ENCODE results near the gene CYP2D6.

DNA sequence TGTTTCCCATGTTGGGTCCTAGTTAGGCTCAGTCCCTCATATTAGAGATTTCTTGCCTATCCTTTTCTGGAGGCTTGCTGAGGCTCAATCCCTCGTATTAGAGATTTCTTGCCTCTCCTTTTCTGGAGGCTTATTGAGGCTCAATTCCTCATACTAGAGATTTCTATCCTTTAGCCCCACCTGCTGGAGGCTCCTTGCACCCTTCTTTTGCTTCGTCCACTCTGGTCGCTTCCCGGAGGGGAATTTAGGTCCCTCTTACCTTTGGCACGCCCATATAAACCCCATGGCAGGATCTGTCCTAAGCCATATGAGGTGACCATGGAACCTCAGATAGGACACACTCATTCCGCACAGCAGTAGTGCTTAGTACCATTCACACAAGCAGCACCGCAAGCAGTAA lies 15.9 kb downstream of the CYP2D6 start:
- TF ChIP-seq, protein P1, sequence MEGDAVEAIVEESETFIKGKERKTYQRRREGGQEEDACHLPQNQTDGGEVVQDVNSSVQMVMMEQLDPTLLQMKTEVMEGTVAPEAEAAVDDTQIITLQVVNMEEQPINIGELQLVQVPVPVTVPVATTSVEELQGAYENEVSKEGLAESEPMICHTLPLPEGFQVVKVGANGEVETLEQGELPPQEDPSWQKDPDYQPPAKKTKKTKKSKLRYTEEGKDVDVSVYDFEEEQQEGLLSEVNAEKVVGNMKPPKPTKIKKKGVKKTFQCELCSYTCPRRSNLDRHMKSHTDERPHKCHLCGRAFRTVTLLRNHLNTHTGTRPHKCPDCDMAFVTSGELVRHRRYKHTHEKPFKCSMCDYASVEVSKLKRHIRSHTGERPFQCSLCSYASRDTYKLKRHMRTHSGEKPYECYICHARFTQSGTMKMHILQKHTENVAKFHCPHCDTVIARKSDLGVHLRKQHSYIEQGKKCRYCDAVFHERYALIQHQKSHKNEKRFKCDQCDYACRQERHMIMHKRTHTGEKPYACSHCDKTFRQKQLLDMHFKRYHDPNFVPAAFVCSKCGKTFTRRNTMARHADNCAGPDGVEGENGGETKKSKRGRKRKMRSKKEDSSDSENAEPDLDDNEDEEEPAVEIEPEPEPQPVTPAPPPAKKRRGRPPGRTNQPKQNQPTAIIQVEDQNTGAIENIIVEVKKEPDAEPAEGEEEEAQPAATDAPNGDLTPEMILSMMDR (IDR thresholded peaks at IDR 0.05), result peak; percentile 17
- TF ChIP-seq, protein P2, sequence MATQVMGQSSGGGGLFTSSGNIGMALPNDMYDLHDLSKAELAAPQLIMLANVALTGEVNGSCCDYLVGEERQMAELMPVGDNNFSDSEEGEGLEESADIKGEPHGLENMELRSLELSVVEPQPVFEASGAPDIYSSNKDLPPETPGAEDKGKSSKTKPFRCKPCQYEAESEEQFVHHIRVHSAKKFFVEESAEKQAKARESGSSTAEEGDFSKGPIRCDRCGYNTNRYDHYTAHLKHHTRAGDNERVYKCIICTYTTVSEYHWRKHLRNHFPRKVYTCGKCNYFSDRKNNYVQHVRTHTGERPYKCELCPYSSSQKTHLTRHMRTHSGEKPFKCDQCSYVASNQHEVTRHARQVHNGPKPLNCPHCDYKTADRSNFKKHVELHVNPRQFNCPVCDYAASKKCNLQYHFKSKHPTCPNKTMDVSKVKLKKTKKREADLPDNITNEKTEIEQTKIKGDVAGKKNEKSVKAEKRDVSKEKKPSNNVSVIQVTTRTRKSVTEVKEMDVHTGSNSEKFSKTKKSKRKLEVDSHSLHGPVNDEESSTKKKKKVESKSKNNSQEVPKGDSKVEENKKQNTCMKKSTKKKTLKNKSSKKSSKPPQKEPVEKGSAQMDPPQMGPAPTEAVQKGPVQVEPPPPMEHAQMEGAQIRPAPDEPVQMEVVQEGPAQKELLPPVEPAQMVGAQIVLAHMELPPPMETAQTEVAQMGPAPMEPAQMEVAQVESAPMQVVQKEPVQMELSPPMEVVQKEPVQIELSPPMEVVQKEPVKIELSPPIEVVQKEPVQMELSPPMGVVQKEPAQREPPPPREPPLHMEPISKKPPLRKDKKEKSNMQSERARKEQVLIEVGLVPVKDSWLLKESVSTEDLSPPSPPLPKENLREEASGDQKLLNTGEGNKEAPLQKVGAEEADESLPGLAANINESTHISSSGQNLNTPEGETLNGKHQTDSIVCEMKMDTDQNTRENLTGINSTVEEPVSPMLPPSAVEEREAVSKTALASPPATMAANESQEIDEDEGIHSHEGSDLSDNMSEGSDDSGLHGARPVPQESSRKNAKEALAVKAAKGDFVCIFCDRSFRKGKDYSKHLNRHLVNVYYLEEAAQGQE (IDR thresholded peaks at IDR 0.05; ENCODE audit: insufficient read depth in 1 of 2, low read depth in 2 of 2, low read length in 1 of 2), result no peak
- no peak for TF ChIP-seq POLR2AphosphoS5 (IDR thresholded peaks at IDR 0.05; ENCODE audit: low read depth, low read length)
- TF ChIP-seq SIN3A (IDR thresholded peaks at IDR 0.05; ENCODE audit: borderline replicate concordance, insufficient read depth, low read depth, low read length), result no peak
